ENCODE data around the gene SLC35E3. TPM values are rescaled to one million over a fixed set of nuclear protein-coding genes. Genes with fewer than 3 reads are reported as not detected.
A peak's percentile ranks its signal among the peaks of the same experiment; 100 is the strongest.

The SLC35E3 gene
- total RNA-seq, 1 donor from 2014 or later: 16.5 TPM

- H3K9me3 ChIP-seq: no peaks in the 10 kb centered on the region
- no peak overlapping the region for H3K27ac ChIP-seq
- H3K4me3 ChIP-seq: no peak overlapping the region
- TF ChIP-seq CTCF (IDR thresholded peaks at IDR 0.05): no peak
- ATAC-seq: no peak
- H3K36me3 ChIP-seq: peaks cover 41% of the 10 kb centered on the region
- no peak for DNase-seq
- peaks cover 22% of the 10 kb centered on the region for H3K4me1 ChIP-seq
- intact Hi-C loops (cut with DNase I): no loop called here
- no peaks in the 10 kb centered on the region for H3K27me3 ChIP-seq (ENCODE audit: low read depth)
These were observed 4.5 kb downstream of the SLC35E3 start for GRCh38 chr12:68750506-68750905.

GRCh38 chr12:68755536-68756243 lies 9.7 kb downstream of the SLC35E3 start:
- no peak overlapping the region for H3K4me3 ChIP-seq
- DNase-seq (no peak), ATAC-seq (no peak)
- TF ChIP-seq CTCF (IDR thresholded peaks at IDR 0.05): no peak
- H3K9me3 ChIP-seq: no peaks in the 10 kb centered on the region
- H3K27me3 ChIP-seq (ENCODE audit: low read depth): no peaks in the 10 kb centered on the region
- H3K36me3 ChIP-seq: peaks cover 53% of the 10 kb centered on the region
- no peaks in the 10 kb centered on the region for H3K4me1 ChIP-seq
- intact Hi-C loops (cut with DNase I): no loop called here
- no peak overlapping the region for H3K27ac ChIP-seq

GRCh38 chr12:68759852-68760251 lies 13.9 kb downstream of the SLC35E3 start:
- Histone ChIP-seq H3K4me1 (no peaks in the 10 kb centered on the region), H3K4me3 (no peak overlapping the region), H3K9me3 (no peaks in the 10 kb centered on the region), H3K27me3 (ENCODE audit: low read depth) (no peaks in the 10 kb centered on the region), H3K36me3 (peaks cover 52% of the 10 kb centered on the region), H3K27ac (no peak overlapping the region)
- peak; percentile 55 for DNase-seq
- intact Hi-C loops (cut with DNase I): no loop called here
- peak in 1 of 2 donors; percentile 28 for ATAC-seq
- TF ChIP-seq CTCF (IDR thresholded peaks at IDR 0.05): no peak

GRCh38 chr12:68760806-68761441 lies 14.9 kb downstream of the SLC35E3 start:
- H3K4me3 ChIP-seq: no peak overlapping the region
- no peak for ATAC-seq
- no peak for TF ChIP-seq CTCF (IDR thresholded peaks at IDR 0.05)
- intact Hi-C loops (cut with DNase I): no loop called here
- DNase-seq: no peak
- no peaks in the 10 kb centered on the region for H3K27me3 ChIP-seq (ENCODE audit: low read depth)
- no peaks in the 10 kb centered on the region for H3K9me3 ChIP-seq
- H3K27ac ChIP-seq: no peak overlapping the region
- no peaks in the 10 kb centered on the region for H3K4me1 ChIP-seq
- H3K36me3 ChIP-seq: peaks cover 49% of the 10 kb centered on the region

- Histone ChIP-seq H3K4me1 (no peaks in the 10 kb centered on the region), H3K9me3 (no peaks in the 10 kb centered on the region), H3K4me3 (no peak overlapping the region), H3K36me3 (peaks cover 53% of the 10 kb centered on the region), H3K27me3 (ENCODE audit: low read depth) (no peaks in the 10 kb centered on the region), H3K27ac (no peak overlapping the region)
- ATAC-seq: no peak
- intact Hi-C loops (cut with DNase I): no loop called here
- TF ChIP-seq CTCF (IDR thresholded peaks at IDR 0.05): no peak
- DNase-seq: no peak
These were observed 15.5 kb downstream of the SLC35E3 start for GRCh38 chr12:68761442-68761812.
